Esophagus squamous epithelium (tissue), 5 donors: ENCODE measurements around the gene KISS1. TPM values are rescaled to one million over a fixed set of nuclear protein-coding genes. Genes with fewer than 3 reads are reported as not detected.
A peak's percentile ranks its signal among the peaks of the same experiment; 100 is the strongest.

ENCODE experiments used
- DNase-seq: peaks from one replicate; lab custom pipeline; 2025; lab: John Stamatoyannopoulos, UW
- H3K27ac ChIP-seq, 4 donors: fragments of 200-600 bp; sonication (generic); one replicate each; pipeline ENCODE4 v1.5.1; 2016 to 2019; ENCODE audit warnings: mild to moderate bottlenecking in 1 of 4
- H3K27me3 ChIP-seq, 4 donors: fragments of 200-600 bp; sonication (generic); 1 replicate in 3 of 4; 2 replicates in 1 of 4; pipeline versions ENCODE4 v1.5.1 to v1.6.0; 2017 to 2021; ENCODE audit warnings: antibody characterized with exemption in 1 of 4
- H3K36me3 ChIP-seq, 3 donors: fragments of 200-600 bp; sonication (generic); one replicate each; pipeline ENCODE4 v1.5.1; 2016 to 2019
- H3K4me1 ChIP-seq, 3 donors: fragments of 200-600 bp; sonication (generic); one replicate each; pipeline ENCODE4 v1.5.1; 2017 to 2019
- H3K4me3 ChIP-seq, 4 donors: fragments of 200-600 bp; sonication (generic); 1 replicate in 3 of 4; 2 replicates in 1 of 4; pipeline ENCODE4 v1.5.1; 2016 to 2019; ENCODE audit warnings: mild to moderate bottlenecking in 2 of 4, moderate library complexity in 1 of 4
- H3K9me3 ChIP-seq, 3 donors: fragments of 200-600 bp; sonication (generic); one replicate each; pipeline ENCODE4 v1.5.1; 2016 to 2019
- CTCF ChIP-seq, 6 experiments: fragments of 450-650 bp in 4 of 6; fragments of 200-600 bp in 2 of 6; sonication (generic) in 2 of 6; IDR thresholded peaks; one replicate each; pipeline ENCODE4 v1.5.1; 2016 to 2019; ENCODE audit warnings: antibody characterized with exemption in 6 of 6, mild to moderate bottlenecking in 4 of 6, moderate library complexity in 4 of 6
- POLR2A ChIP-seq, 4 donors: fragments of 450-650 bp; IDR thresholded peaks; one replicate each; pipeline ENCODE4 v1.6.1; 2017; ENCODE audit warnings: antibody characterized with exemption in 4 of 4, mild to moderate bottlenecking in 4 of 4, moderate library complexity in 3 of 4
- WGBS, 2 donors: methylation state at CpG; one replicate each; pipeline ENCODE4 v1.1.5; 2018; 5-methylcytosine and 5-hydroxymethylcytosine counted together
- intact Hi-C: fragments of 100-400 bp; cut with DNase I; formaldehyde crosslinking; loops from one replicate; pipeline ENCODE4 v1.15.0; 2022
- total RNA-seq, 4 donors: library from RNA; depleted of rRNA; stranded (reverse); fragments of >200 nt; gene quantifications; one replicate each; pipeline ENCODE4 v1.1.0, GENCODE V29; 2016
- donor health status: DM: yes; HTN: yes; CAD: no.

KISS1 gene
- total RNA-seq, 4 donors from 2014 or later: not detected

- 92 to 97% methylated on average over 2 of the region's 2 CpGs for WGBS, 2 donors
- Histone ChIP-seq H3K4me1 (peaks cover 0 to 15% (median 0%) of the 10 kb centered on the region in 3 donors), H3K36me3 (peaks cover 0 to 40% (median 0%) of the 10 kb centered on the region in 3 donors), H3K27me3 (no peaks in the 10 kb centered on the region), H3K27ac (no peak overlapping the region), H3K4me3 (no peak overlapping the region), H3K9me3 (no peaks in the 10 kb centered on the region)
- intact Hi-C loops: no loop called here
- no peak for DNase-seq
- no peak for TF ChIP-seq CTCF (IDR thresholded peaks at IDR 0.05)
- TF ChIP-seq POLR2A (IDR thresholded peaks at IDR 0.05): no peak
These were observed 31.1 kb upstream of the KISS1 start for GRCh38 chr1:204227351-204227750.

DNA sequence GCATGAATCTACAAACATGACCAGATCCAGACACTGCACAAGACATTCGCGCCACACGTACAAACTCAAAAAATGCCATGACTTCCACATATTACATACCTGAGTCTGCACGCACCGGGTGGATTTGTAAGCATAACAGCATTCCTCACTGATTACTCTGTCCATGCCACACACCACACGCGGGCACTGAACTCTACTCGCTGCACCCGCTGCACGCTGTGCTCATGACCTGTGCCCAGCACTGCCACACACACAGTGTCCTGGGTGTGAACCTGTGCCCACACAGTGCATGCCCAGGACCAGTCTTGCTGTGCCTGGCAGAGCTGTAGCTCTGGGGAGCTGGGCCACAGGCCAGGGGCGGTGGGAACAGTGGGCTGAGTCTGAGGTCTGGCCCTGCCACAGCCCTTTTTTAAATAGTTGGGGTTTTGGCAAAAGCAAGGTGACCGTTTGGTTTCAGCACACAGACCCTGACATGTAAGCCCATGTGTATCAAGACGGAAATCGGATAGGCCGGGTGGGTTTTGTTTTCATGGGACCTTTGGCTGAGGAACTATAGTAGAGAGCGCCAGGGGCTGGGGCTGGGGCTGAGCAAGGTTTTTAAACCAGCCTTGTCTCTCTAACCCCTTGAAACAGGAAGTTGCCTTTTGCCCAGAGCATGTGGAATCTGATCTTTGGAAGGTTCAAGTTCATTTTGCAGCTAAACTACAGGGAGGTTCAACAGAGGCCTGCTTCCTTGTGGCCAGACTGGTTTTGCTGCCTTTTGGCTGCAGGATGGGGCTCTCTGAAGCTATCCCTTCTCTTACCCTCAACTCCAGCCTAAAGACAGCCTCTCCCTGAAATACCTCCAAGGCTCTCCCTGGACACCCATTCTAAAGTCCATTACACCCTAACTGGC is 29.8 kb upstream of the KISS1 start:
- Histone ChIP-seq H3K9me3 (no peaks in the 10 kb centered on the region), H3K4me3 (no peak overlapping the region), H3K27me3 (no peaks in the 10 kb centered on the region), H3K4me1 (peaks cover 0 to 15% (median 0%) of the 10 kb centered on the region in 3 donors), H3K36me3 (peaks cover 0 to 53% (median 0%) of the 10 kb centered on the region in 3 donors), H3K27ac (peak overlapping the region in 2 of 4 donors; percentile 1 to 25)
- WGBS, 2 donors: 70 to 75% methylated on average over 10 to 14 of the region's 16 CpGs
- DNase-seq: no peak
- intact Hi-C loops: no loop called here
- TF ChIP-seq POLR2A (IDR thresholded peaks at IDR 0.05) (no peak), CTCF (IDR thresholded peaks at IDR 0.05) (no peak)

DNA sequence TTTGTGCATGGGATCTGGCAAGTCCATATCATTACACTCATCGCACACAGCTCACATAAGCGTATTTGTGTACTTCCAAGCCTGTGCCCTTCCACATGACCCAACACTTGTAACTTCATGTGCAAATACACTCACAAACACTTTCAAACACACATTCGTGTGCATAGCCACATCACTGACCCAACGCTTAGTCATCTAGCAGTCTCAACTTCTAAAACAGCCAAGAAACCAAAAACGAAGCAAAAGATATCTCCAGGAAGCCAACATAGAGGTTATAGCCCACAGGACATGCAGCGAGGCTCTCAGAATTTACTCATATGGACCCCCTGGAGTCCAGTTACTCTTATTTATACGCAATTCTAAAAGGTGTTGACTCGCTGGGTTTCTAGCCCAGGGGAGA is 28.4 kb upstream of the KISS1 start:
- H3K4me3 ChIP-seq: no peak overlapping the region
- no peaks in the 10 kb centered on the region for H3K9me3 ChIP-seq
- 83 to 88% methylated on average over 8 of the region's 8 CpGs for WGBS, 2 donors
- no peak overlapping the region for H3K27ac ChIP-seq
- H3K4me1 ChIP-seq: peaks cover 0 to 15% (median 0%) of the 10 kb centered on the region in 3 donors
- intact Hi-C loops: no loop called here
- H3K36me3 ChIP-seq: peaks cover 0 to 46% (median 0%) of the 10 kb centered on the region in 3 donors
- DNase-seq: no peak
- TF ChIP-seq CTCF (IDR thresholded peaks at IDR 0.05) (no peak), POLR2A (IDR thresholded peaks at IDR 0.05) (no peak)
- no peaks in the 10 kb centered on the region for H3K27me3 ChIP-seq

DNA sequence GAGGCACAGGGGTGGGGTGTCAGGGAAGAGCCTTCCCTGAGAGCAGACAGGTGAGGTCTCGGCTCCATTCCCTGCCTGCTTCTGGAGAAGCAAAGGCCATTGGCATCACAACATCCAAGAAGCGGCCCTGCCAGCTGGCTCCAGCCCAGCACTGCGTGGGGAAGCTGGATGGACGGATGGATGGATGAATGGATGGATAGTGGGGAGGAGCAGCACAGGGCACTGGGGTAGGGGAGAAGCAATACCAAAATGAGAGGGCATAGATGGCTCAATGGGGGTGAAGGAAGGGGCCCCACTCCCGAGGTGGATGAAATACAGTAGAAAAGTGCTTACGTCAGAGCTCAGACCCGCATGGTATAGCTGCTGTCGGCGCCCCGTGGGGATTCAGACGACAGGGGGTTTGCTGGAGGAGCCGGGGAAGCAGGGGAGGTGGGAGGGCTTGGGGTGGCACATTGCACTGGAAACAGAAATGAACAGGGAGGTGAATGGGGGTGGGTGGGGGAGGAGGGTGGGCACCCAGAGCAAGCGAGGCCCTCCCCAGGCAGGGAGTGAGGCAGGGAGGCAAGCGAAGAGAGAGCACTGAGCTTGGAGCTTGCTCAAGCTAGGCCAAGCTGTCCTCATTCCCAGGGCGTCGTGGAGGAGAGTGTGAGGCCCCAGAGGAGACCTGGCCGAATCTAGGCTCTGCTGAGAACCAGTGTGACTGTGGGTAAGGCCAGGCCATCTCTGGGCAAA is 27.0 kb upstream of the KISS1 start:
- intact Hi-C loops: no loop called here
- TF ChIP-seq CTCF (IDR thresholded peaks at IDR 0.05) (no peak), POLR2A (IDR thresholded peaks at IDR 0.05) (no peak)
- no peak for DNase-seq
- peaks cover 0 to 15% (median 0%) of the 10 kb centered on the region in 3 donors for H3K4me1 ChIP-seq
- no peaks in the 10 kb centered on the region for H3K9me3 ChIP-seq
- WGBS, 2 donors: 78 to 81% methylated on average over 14 to 17 of the region's 17 CpGs
- H3K36me3 ChIP-seq: peaks cover 0 to 36% (median 0%) of the 10 kb centered on the region in 3 donors
- H3K4me3 ChIP-seq: no peak overlapping the region
- H3K27me3 ChIP-seq: no peaks in the 10 kb centered on the region
- no peak overlapping the region for H3K27ac ChIP-seq

GRCh38 chr1:204222764-204223055 is 26.4 kb upstream of the KISS1 start:
- Histone ChIP-seq H3K4me3 (no peak overlapping the region), H3K36me3 (peaks cover 0 to 30% (median 0%) of the 10 kb centered on the region in 3 donors), H3K27me3 (no peaks in the 10 kb centered on the region), H3K9me3 (no peaks in the 10 kb centered on the region), H3K27ac (no peak overlapping the region), H3K4me1 (peaks cover 0 to 15% (median 0%) of the 10 kb centered on the region in 3 donors)
- intact Hi-C loops: no loop called here
- DNase-seq: no peak
- 90 to 93% methylated on average over 3 of the region's 3 CpGs for WGBS, 2 donors
- TF ChIP-seq POLR2A (IDR thresholded peaks at IDR 0.05): no peak
- no peak for TF ChIP-seq CTCF (IDR thresholded peaks at IDR 0.05)
